Mononuclear cell (primary cell): ENCODE measurements around the gene ETV6. TPM values are rescaled to one million over a fixed set of nuclear protein-coding genes. Genes with fewer than 3 reads are reported as not detected.

Source experiments
- H3K27me3 ChIP-seq: 2 replicates; pipeline ENCODE4 v1.6.0; 2011; ENCODE audit warnings: low read length, control low read depth; ENCODE audit not compliant: insufficient read depth
- H3K4me1 ChIP-seq: 2 replicates; pipeline ENCODE4 v1.5.1; 2011; ENCODE audit warnings: mild to moderate bottlenecking, low read length, control low read depth; ENCODE audit not compliant: insufficient read depth
- H3K4me3 ChIP-seq: 2 replicates; pipeline ENCODE4 v1.5.1; 2011; ENCODE audit warnings: mild to moderate bottlenecking, low read length, moderate library complexity
- H3K9me3 ChIP-seq: 2 replicates; pipeline ENCODE4 v1.5.1; 2011; ENCODE audit warnings: low read depth, mild to moderate bottlenecking, control low read depth, low read length
- total RNA-seq: library from RNA; depleted of rRNA; stranded (reverse); fragments of >200 nt; gene quantifications from one replicate; pipeline ENCODE4 v1.2.3, GENCODE V29; 2012

Gene ETV6
- total RNA-seq, 1 donor: 19.7 TPM

DNA sequence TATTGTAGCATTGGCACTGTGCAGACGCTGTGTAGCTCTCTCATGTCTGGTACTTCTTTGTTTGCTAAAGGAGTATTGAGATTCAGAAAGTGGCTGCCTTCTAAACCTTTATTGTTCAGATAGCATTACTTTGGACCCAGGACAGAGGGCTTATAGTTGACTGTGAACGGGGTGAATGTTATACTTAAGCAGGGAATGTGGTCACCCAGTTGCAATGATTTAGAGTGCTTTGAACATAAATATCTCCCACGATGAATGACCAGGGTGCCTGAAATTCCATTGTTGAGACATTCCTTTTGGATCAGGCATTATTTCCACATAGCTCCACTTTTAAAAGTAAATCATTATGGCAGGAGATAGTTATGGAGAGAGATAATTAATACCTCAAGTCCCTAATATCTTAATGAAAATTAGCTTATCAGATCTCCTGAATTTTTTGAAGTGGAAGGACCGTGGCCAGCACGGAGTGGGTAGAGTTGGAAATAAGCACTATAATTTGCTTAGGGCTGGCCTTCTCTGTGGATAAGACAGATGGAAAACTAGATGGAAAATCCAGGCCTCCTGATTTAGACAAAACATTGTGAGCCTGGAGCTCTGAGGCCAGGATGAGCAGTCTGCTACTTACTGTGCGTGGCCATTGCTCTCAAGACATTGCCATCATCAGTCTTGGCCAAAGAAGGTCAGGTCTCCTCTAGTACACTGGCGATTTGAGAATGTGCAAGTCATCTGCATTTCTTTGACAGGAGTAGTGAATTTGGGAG is 114.5 kb downstream of the ETV6 start:
- Histone ChIP-seq H3K4me1 (peaks cover 81% of the 10 kb centered on the region), H3K4me3 (no peak overlapping the region), H3K9me3 (no peaks in the 10 kb centered on the region), H3K27me3 (no peaks in the 10 kb centered on the region)

DNA sequence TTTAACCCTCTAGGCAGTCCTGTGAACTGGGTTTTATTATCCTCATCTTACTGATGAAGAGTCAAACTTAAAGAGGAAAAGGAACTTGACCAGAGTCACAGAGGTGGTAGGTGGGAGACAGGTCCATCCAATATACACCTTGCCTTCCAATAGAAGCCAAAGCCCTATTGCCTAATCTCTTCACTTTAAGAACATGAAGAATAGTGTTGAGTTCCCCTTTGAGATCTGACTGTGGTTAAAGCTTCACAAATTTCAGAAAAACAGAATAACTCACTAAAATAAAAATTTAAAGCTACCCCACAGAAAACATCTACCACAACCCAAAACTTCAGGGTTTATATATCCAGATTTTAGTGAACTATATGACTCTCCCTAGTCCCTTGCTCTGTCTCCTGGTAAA is 115.4 kb downstream of the ETV6 start:
- H3K27me3 ChIP-seq: no peaks in the 10 kb centered on the region
- H3K9me3 ChIP-seq: no peaks in the 10 kb centered on the region
- H3K4me1 ChIP-seq: peaks cover 78% of the 10 kb centered on the region
- no peak overlapping the region for H3K4me3 ChIP-seq

DNA sequence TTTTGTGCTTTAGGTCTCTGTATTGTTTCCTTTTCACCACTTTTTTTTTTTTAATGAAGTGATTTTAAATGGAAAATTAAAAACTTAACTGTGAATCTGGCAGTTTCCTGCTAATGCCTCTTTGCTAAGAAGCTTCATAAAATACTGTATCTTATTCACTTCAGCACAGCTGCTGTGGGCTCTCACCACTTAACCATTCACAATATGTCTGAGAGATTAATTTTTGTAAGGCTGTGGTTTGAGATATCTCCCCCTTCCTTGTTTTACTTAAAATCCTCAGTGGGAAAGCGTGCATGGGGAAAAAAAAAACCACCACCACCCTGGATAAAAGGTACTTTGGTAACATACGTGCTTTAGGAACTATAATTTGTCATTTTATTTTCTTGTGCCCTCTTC is 115.9 kb downstream of the ETV6 start:
- no peaks in the 10 kb centered on the region for H3K27me3 ChIP-seq
- no peaks in the 10 kb centered on the region for H3K9me3 ChIP-seq
- no peak overlapping the region for H3K4me3 ChIP-seq
- H3K4me1 ChIP-seq: peaks cover 84% of the 10 kb centered on the region

DNA sequence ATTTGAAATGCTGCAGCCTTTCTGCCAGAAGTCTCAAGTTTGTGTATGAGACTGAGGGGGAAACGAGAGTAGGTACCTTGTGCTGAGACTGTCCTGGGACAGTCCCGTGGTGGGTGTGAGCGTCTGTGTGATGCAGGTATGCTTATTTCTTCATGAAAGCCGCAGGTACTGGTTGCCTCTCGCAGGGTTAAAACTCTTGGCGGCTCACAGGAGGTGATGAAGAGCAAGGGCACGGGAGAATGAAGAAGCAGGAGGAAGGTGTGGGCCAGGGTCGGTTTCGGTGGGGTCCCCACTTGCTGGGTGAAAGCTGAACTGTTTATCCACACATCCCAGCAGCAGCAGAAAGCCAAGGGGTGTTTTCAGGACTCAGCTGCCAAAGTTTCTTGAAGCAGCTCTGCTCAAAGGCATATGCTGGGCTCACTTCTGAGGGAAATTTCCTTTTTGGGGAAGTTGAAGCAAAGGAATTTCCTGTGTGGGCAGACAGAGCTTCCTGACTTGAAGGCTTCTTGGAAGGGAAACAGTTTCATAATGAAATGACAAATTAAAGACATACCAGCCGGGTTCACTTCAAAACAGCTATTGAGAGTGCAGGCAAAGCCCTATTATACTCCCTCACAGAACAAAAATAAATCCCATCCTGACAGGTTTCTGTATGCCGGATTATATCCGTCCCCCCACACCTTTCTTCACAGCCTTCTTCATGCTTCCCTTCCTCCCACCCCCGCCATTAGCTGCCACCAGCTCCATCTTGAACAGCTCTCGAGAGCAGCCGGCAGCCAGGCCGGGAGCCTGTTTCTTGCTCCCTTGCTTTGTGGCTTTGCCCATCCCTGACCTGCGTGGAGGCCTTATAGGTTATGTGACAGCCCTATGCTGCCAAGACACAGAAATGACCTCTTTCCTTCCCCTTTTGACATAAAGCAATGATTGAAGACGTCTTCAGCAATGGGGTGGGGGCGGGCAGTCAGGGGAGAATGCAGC is 116.6 kb downstream of the ETV6 start:
- no peaks in the 10 kb centered on the region for H3K9me3 ChIP-seq
- H3K4me3 ChIP-seq: no peak overlapping the region
- H3K4me1 ChIP-seq: peaks cover 91% of the 10 kb centered on the region
- H3K27me3 ChIP-seq: no peaks in the 10 kb centered on the region

DNA sequence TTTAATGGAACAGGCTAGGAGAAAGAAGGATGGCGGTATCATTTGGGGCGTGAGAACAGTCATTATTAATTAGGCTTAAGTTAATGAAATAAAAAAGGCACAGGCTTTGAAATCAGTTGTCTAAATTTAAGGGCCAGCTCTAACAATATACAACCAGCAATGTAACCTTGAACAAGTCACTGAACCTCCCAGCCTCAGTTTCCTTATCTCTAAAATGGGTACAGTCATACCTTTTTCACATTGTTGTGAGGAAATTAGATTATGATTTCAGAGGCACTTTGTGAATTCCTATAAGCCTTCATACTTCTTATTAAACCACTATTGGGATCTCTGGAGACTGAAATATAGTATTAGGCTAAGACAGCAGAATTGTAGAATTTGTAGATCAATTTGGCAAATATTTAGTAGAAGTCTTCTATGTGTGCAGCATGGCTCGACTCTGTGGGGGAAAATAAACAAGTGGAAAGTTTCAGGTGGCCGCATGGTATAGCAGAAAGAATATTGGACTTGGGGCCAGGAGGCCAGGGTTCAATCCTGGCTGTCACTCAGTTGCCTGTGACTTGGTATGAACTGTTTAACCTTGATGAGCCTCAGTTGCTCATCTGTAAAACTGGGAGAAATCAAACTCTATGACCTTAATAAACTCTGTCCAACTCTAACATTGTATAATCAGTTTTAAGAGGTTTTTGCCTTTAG is 117.7 kb downstream of the ETV6 start:
- no peaks in the 10 kb centered on the region for H3K27me3 ChIP-seq
- peaks cover 93% of the 10 kb centered on the region for H3K4me1 ChIP-seq
- no peaks in the 10 kb centered on the region for H3K9me3 ChIP-seq
- no peak overlapping the region for H3K4me3 ChIP-seq

DNA sequence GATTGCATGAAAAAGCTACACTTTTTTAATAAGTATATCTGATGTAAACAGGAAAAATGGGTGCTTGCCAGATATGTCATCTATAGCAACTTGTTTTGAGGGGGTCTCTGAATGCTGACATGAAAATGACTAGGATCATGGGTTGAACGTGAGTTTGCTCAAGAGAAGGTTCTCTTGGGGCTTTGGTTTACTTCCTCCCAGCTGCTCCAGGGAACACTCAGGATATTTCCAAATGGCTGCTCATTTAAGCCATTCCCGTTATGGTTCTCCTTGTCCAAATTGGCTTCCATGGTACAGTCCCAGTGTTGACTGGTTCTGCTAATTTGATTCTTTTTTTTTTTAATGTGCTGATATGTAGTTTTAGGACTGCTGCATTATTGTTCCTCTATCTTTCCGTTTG is 118.3 kb downstream of the ETV6 start:
- Histone ChIP-seq H3K4me1 (peaks cover 93% of the 10 kb centered on the region), H3K27me3 (no peaks in the 10 kb centered on the region), H3K4me3 (no peak overlapping the region), H3K9me3 (no peaks in the 10 kb centered on the region)

DNA sequence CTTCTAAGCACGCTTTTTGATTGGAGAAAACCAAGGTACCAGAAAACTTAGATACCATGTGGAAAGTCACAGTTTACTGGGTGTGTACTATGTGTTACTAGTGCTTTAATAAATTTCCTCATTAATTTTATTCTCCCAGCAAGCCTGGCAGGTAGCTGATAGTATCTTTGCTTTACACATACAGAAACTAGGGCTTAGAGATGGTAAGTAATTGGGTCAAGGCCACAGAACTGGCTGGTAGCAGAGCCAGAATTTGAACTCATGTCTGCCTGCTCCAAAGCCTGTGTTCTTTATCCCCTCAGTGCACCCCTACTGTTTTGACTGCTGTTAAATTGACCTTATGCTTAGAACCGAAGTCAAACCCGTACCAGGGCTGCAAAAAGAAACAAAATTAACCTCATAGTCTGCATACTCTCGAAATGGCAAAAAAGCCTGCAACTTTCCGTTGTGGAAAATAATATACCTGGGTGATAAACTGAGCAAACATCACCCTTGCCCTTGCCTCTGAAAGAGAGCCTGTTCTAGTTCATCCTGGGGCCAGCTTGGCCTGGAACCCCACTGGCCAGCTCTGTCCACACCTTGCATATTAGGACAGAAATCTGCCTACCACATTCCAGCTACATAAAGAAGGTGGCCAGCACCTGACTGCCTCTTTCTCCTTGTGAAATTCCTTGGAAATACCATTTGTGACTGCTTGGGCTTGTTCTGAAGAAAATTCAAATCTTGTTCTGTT is 118.9 kb downstream of the ETV6 start:
- H3K9me3 ChIP-seq: no peaks in the 10 kb centered on the region
- no peak overlapping the region for H3K4me3 ChIP-seq
- H3K4me1 ChIP-seq: peaks cover 91% of the 10 kb centered on the region
- no peaks in the 10 kb centered on the region for H3K27me3 ChIP-seq

DNA sequence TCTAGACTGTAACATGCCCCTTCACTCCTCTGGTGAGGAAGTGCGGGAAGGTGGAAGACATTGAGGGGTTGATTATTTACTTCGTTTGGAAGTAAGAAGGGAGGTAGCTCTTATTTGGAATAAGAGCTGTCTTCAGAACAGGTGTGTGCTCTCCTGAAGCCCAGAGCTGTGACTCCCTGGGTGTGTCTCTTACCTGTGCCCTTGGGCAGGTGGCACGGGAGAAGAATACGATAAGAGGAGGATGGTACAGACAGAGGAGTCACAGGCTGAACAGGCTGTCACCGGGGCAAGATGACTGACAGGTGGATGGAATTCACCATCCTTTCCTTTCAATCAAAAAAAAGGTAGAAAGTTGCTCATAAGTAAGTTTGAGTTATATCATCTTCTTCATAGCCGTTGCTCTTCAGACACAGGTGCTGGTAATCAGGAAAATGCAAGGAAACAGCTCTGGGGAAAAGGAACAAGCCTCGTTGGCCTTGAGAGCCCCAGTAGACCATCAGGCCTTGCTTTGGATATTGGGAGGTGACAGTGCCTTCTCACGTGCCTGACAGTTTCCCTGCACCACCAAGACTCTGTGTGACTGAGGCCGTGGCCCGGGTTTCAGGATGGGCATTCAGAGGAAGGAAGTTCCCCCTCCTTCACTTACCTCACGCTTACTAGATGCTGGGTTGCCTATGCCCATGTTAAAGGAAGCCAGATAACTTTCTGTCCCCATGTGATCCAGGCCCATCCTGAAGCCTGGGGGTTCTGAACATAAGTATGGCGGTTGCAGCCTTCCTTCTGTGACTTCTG is 120.4 kb downstream of the ETV6 start:
- H3K4me3 ChIP-seq: no peak overlapping the region
- H3K27me3 ChIP-seq: no peaks in the 10 kb centered on the region
- peaks cover 93% of the 10 kb centered on the region for H3K4me1 ChIP-seq
- no peaks in the 10 kb centered on the region for H3K9me3 ChIP-seq

DNA sequence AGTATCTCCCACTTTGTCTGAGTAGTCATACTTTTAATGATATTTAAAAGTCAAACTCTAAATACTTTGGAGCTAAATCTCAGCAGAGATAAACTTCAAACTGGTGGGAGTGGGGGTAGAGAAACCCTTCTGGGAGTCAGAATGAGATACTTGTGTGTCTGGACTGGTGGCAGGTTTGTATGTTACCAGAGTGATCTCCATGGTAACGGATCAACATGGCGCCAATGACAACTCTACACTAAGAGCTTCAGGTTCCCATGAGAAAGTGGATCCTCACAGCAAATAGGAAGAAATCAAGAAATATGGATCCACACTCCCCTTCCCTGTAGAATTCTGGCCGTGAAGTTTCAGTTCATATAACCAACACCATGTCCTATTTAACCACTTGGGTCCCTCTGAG is 121.9 kb downstream of the ETV6 start:
- Histone ChIP-seq H3K9me3 (no peaks in the 10 kb centered on the region), H3K4me3 (no peak overlapping the region), H3K4me1 (peaks cover 88% of the 10 kb centered on the region), H3K27me3 (no peaks in the 10 kb centered on the region)

DNA sequence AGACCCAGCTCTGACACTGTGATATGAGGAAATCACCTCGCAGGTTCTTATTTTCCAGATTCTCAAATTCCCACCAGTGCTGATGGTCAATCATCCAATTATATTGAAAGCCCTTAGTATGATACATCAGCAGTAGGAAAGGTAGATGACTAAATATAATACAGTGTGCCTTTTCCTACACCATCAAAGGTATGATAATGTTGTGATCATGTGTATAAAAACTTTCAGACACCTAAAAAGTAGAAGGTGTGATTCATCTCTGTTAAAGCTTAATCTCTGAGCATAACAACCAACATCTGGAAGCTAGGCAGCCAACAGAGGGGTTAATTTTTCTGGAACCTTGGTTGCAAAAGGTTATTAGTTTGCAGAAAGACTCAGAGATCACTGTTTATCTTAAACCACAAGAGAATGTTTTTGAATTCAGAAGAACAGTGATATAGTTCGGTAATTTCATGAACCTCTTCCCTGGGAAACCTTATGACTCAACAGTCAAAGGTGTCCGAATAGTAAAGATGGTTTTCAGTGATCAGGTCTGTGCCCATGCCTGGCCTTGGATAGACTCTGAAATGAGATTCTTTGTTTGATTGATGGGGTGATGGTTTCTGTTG is 122.5 kb downstream of the ETV6 start:
- Histone ChIP-seq H3K4me1 (peaks cover 82% of the 10 kb centered on the region), H3K4me3 (no peak overlapping the region), H3K27me3 (no peaks in the 10 kb centered on the region), H3K9me3 (no peaks in the 10 kb centered on the region)

DNA sequence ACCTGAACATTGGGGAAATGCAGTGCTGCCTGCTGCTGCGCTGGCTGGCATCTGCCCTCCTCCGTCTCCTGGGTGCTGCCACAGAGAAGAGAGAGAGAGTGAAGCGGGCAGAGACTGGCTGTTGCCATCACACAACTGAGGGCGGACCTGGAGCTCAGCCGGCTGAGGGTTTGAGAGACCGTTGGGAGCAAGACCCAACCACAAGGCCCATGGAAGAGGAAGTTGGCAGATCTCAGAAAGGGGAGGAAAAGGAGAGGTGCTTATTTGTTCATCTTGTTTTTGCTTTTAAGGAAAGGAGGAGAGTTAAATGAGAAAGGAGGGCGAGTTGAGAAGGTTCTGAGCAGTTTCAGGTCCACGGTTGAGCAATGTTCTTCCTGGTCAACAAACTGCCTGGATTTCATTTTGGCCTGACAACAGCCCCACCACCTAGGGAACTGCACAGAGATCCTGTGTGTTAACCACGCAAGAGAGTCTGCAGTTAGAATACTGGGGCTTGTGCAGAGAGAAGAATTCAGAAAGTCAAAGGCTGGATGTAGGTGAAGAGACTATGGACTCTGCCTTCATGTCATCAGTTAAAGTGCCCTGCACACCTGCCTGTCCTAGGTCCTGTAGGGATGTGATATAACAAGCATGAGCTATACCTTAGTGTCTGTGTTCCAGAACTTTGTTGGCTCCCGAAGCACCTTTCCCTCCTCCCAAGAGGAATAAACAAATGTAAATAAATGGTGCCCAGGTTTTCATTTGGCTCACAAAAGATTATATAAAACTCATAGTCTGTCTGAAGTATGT is 124.6 kb downstream of the ETV6 start:
- Histone ChIP-seq H3K27me3 (no peaks in the 10 kb centered on the region), H3K9me3 (no peaks in the 10 kb centered on the region), H3K4me3 (no peak overlapping the region), H3K4me1 (peaks cover 82% of the 10 kb centered on the region)

DNA sequence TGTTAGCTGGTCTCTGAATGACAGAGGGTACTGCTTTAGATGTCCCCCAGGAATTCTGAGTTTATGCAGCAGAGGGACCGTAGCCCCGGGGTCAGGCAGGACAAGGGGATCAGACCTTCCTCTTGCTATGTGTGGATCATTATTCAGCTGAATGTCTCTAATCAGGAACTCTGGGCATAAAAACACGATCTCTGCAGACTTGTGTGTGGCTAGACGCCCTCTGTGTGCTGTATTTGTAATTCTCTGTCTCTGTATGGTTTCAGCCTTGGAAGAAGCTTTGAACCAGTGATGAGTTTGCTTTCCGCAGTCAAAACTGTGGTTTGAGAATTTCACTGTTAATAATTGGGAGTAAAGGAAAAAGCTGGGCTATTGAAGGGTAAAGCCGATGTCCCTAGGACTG is 125.3 kb downstream of the ETV6 start:
- Histone ChIP-seq H3K4me3 (no peak overlapping the region), H3K4me1 (peaks cover 77% of the 10 kb centered on the region), H3K27me3 (no peaks in the 10 kb centered on the region), H3K9me3 (no peaks in the 10 kb centered on the region)

DNA sequence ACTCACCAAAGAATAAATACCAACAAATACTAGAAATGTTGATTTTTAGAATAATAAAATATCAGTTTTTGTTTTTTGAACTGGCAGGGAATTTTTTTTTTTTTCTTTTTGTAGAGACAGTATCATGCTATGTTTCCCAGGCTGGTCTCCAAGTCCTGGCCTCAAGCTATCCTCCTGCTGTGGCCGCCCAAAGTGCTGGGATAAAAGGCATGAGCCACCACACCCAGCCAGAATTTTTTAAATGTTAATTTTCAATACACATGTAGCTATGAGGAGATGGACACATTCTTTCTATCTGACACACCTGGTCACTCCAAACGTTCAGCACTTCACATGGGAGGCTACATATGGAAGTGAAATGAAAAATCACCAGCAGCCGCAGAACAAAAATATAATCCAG is 126.8 kb downstream of the ETV6 start:
- Histone ChIP-seq H3K4me1 (peaks cover 69% of the 10 kb centered on the region), H3K9me3 (no peaks in the 10 kb centered on the region), H3K27me3 (no peaks in the 10 kb centered on the region), H3K4me3 (no peak overlapping the region)
